Glomerular visceral epithelial cell (primary cell): ENCODE measurements around the gene ABCD1.
A peak's percentile ranks its signal among the peaks of the same experiment; 100 is the strongest.

Experiments
- DNase-seq: peaks from one replicate; pipeline ENCODE4 v3.0.0-alpha.2; 2016; ENCODE audit errors: extremely low spot score

Gene ABCD1

GRCh38 chrX:153773741-153774575 is 49.3 kb downstream of the ABCD1 start:
- no peak for DNase-seq

GRCh38 chrX:153774576-153775292 is 50.1 kb downstream of the ABCD1 start:
- no peak for DNase-seq

GRCh38 chrX:153775293-153776119 is 50.9 kb downstream of the ABCD1 start:
- no peak for DNase-seq

GRCh38 chrX:153776120-153776599 is 51.5 kb downstream of the ABCD1 start:
- DNase-seq = no peak

DNA sequence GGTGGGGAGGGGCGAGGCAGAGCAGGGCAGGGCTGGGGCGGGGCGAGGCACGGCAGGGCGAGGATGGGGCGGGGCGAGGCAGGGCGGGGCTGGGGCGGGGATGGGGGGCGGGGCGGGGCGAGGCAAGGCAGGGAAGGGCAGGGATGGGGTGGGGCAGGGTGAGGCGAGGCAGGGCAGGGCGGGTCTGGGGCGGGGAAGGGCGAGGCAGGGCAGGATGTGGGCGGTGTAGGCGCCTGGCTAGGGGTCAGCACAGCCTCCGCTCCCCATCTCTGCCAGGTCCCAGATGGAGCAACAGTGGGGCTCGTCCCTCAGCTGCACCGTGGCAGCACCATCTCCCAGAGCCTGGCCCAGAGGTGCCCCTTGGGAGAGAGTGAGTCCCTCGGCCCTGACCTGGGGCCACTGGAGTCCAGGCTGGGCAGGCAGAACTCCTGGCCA is 52.0 kb downstream of the ABCD1 start:
- no peak for DNase-seq

DNA sequence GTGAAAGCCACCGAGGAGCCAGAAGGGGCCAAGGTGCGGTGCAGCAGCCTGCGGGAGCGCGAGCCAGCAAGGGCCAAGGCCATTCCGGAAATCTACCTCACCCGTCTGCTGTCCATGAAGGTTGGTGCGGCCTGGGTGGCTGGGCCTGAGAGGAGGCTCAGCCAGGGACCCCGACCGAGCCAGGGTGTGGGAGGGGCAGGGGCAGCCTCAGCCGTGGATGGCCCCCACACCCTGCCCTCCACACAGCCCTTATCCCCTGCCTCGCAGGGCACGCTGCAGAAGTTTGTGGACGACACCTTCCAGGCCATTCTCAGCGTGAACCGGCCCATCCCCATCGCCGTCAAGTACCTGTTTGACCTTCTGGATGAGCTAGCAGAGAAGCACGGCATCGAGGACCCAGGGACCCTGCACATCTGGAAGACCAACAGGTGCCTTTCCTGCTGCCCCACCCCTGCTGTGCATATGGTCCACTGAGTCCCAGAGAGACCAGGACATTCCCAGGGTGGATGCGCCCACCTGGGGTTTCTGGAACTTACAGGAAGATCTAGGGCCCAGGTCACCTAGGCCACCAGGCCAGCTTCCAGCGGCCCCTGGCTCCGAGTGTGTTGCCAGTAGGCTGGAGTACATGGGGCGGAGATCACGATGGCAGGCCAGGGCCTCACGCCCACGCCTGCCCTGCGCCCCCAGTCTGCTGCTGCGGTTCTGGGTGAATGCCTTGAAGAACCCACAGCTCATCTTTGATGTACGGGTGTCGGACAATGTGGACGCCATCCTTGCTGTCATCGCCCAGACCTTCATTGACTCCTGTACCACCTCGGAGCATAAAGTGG is 52.8 kb downstream of the ABCD1 start:
- no peak for DNase-seq

DNA sequence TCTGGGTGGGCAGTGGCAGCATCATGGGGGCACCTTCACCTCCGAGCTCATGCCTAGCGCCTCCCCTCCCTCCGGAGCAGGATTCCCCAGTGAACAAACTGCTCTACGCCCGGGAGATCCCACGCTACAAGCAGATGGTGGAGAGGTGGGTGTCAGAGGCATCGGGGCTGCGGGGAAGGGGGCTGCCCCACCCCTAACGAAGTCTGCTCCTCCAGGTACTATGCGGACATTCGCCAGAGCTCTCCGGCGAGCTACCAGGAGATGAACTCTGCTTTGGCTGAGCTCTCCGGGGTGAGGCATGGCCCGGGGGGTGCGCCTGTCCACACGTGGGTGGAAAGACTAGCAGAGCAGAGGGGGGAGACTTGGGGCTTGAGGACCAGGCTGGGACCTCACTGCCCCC is 53.5 kb downstream of the ABCD1 start:
- DNase-seq = no peak

DNA sequence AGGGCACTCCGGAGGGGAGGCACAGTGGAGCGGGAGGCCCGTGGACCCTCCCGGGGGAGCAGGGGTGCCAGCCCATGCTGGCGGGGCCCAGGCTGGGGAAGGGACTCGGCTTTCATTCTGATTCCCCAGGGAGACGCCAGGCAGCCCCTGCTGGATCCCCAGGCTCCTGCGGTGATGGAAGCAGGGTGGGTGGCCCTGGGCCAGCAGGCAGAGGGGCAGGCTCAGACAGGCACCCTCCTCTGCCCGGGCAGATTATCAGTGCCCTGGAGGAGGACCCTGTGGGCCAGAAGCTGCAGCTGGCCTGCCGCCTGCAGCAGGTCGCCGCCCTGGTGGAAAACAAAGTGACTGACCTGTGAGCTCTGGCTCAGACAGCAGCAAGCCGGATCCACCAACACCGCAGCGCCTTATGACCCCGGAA is 54.0 kb downstream of the ABCD1 start:
- no peak for DNase-seq

DNA sequence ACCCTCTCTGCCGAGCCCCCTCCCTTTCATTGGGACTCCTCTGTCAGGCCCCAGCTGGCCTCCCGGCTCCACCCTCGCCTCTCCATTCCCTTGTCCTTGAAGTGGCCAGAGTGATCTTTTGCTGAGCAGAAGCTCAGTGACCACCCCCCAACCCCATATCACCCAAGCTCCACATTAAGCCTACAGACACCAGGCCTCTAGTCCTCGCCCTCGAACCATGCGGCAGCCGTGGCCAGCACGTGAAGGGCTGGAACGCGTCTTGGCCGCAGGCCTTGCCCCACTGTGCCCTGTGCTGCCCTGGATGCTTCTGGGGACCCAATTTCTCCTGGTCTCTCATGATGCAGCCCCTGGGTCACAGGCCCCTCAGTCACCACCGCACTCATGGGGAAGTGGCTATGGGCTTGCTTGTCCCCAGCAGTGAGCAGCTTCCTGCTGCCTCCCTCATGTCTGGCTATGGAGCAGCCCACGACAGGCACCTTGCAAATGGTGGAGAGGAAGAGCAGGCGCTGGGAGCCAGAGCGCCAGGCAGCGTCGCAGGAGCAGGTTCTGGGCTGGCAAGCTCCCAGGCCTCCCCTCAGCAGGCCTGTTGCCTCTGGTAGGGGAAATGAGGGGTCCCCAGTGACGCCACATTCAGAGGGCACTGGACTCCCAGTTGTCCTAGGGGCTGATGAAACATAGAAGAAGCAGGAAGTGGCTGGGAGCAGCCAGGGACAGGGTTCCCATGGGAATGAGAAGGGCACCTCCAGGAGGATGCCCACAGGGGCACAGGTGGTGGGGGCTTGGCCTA is 55.4 kb downstream of the ABCD1 start:
- no peak for DNase-seq

GRCh38 chrX:153780678-153781427 is 56.2 kb downstream of the ABCD1 start, which contains the start of gene SRPK3:
SRPK3 (plus strand) TSS chrX:153781041; CDS start chrX:153781087, 46 bp downstream.
- DNase-seq = peak; percentile 17

DNA sequence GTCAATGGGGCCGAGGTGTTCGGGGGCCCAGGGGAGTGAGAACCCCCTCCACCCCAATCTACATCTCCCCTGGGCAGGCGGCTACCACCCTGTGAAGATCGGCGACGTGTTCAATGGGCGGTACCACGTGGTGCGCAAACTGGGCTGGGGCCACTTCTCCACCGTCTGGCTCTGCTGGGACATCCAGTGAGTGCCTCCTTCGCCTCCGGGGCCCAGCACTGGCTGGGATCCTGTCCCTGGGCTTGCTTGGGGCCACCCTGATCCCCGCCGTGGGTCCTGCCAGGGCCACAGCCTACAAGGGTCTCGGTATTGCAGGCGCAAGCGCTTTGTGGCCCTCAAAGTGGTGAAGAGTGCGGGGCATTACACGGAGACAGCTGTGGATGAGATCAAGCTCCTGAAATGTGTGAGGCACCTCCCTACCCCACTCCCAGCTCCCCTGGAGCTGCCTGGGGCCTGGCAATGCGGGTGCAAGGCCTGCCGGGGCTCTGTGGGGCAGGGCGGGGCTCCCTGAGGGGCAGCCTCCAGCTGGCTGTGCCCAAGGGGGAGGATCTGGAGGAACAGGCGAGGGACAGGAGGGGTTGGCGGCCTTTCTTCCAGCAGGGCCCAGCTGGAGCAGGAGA is 56.9 kb downstream of the ABCD1 start:
- DNase-seq = no peak

DNA sequence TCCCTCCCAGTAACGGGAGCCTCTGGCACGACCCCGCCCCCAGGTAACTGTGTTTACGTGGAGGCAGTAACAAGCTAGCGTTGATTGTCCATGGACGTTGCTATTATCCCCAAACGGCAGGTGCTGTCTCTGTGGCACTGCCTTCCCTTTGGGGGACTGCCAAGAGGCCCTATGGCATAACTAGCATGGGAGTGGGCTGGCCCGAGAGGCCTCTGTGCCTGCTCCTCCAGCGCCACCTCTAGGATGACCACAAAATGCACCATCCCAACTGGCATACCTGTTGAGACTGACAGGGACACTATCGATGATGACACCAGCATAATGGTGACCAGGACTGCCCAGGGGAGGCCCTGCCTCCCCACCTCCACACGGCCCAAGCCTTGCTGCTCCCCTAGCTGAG is 57.7 kb downstream of the ABCD1 start:
- no peak for DNase-seq

- DNase-seq = no peak
These were observed 58.2 kb downstream of the ABCD1 start for GRCh38 chrX:153782871-153783270.

- DNase-seq = no peak
These were observed 58.8 kb downstream of the ABCD1 start for GRCh38 chrX:153783378-153784013.

DNA sequence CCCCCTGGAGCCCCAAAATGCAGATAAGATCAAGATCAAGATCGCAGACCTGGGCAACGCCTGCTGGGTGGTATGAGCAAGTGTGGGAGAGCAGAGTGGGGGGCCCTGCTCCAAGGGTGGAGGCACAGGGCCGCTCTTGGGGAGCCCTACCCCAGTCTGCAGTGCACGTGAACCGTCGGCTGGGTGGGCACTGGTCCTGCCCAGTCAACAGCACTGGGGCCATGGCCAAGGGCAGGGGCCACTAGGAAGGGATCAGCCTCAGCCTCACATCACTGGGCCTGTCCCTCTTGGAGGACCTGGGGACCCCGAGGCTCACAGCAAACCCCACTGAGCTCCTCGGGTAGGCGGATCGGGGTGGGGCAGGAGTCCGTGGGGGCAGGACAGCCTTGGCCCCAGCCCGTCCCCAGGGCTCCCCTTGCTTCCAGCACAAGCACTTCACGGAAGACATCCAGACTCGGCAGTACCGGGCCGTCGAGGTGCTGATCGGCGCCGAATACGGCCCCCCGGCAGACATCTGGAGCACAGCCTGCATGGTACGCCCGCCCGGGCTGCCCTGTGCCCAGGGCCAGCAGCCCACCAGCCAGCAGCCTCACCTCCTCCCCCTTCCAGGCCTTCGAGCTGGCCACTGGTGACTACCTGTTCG is 59.8 kb downstream of the ABCD1 start:
- no peak for DNase-seq

- DNase-seq = no peak
These were observed 62.0 kb downstream of the ABCD1 start for GRCh38 chrX:153786669-153787068.

GRCh38 chrX:153789654-153790053 is 65.0 kb downstream of the ABCD1 start:
- DNase-seq = no peak
